Astrocyte (in vitro differentiated cells and primary cell): ENCODE measurements around the gene RBFOX2. TPM values are rescaled to one million over a fixed set of nuclear protein-coding genes. Genes with fewer than 3 reads are reported as not detected.

Experiments
- DNase-seq: peaks from one replicate; pipeline ENCODE4 v3.0.0-alpha.2; 2010; ENCODE audit warnings: low read depth
- FAIRE-seq: peaks from 2 replicates; lab custom pipeline; 2011; peaks lifted over from hg19 to GRCh38; lab: Jason Lieb, UNC
- H2AFZ ChIP-seq: 2 replicates; pipeline ENCODE4 v1.6.0; 2012; ENCODE audit warnings: low read depth, low read length, inconsistent platforms
- H3K27ac ChIP-seq: 2 replicates; pipeline ENCODE4 v1.5.1; 2011; ENCODE audit warnings: low read depth, low read length, inconsistent platforms
- H3K27me3 ChIP-seq: 2 replicates; pipeline ENCODE4 v1.6.0; 2011; ENCODE audit warnings: low read length, inconsistent platforms; ENCODE audit not compliant: insufficient read depth
- H3K36me3 ChIP-seq: 2 replicates; pipeline ENCODE4 v1.5.1; 2011; ENCODE audit warnings: low read length, inconsistent platforms; ENCODE audit not compliant: insufficient read depth
- H3K4me1 ChIP-seq: 2 replicates; pipeline ENCODE4 v1.5.1; 2011; ENCODE audit warnings: low read length, inconsistent platforms; ENCODE audit not compliant: insufficient read depth
- H3K4me2 ChIP-seq: 2 replicates; pipeline ENCODE4 v1.6.0; 2012; ENCODE audit warnings: low read length, inconsistent platforms
- H3K4me3 ChIP-seq: 2 replicates; pipeline ENCODE4 v1.5.1; 2011; ENCODE audit warnings: low read depth, mild to moderate bottlenecking, low read length, inconsistent platforms; ENCODE audit not compliant: insufficient read depth
- H3K79me2 ChIP-seq: 2 replicates; pipeline ENCODE4 v1.6.0; 2012; ENCODE audit warnings: mild to moderate bottlenecking, low read length, inconsistent platforms; ENCODE audit not compliant: insufficient read depth
- H3K9ac ChIP-seq: 2 replicates; pipeline ENCODE4 v1.6.0; 2012; ENCODE audit warnings: mild to moderate bottlenecking, low read length, inconsistent platforms
- H3K9me3 ChIP-seq: 2 replicates; pipeline ENCODE4 v1.5.1; 2012; ENCODE audit warnings: low read depth, mild to moderate bottlenecking, low read length, inconsistent platforms; ENCODE audit not compliant: insufficient read depth
- H4K20me1 ChIP-seq: 2 replicates; pipeline ENCODE4 v1.6.0; 2012; ENCODE audit warnings: low read length, inconsistent platforms; ENCODE audit not compliant: insufficient read depth
- H3K27ac Mint-ChIP-seq: one replicate; pipeline ENCODE4 v1.8.0; 2021; ENCODE audit warnings: mild to moderate bottlenecking, mixed read lengths; ENCODE audit not compliant: unreplicated experiment
- H3K27me3 Mint-ChIP-seq: one replicate; pipeline ENCODE4 v1.8.0; 2021; ENCODE audit warnings: low read depth, mixed read lengths; ENCODE audit not compliant: unreplicated experiment
- H3K36me3 Mint-ChIP-seq: one replicate; pipeline ENCODE4 v1.8.0; 2021; ENCODE audit warnings: low read depth, mixed read lengths; ENCODE audit not compliant: unreplicated experiment
- H3K4me1 Mint-ChIP-seq: one replicate; pipeline ENCODE4 v1.8.0; 2021; ENCODE audit warnings: low read depth, mixed read lengths; ENCODE audit not compliant: unreplicated experiment
- H3K4me3 Mint-ChIP-seq: one replicate; pipeline ENCODE4 v1.8.0; 2021; ENCODE audit warnings: mild to moderate bottlenecking, moderate library complexity, mixed read lengths; ENCODE audit not compliant: unreplicated experiment
- H3K9me3 Mint-ChIP-seq: one replicate; pipeline ENCODE4 v1.8.0; 2021; ENCODE audit warnings: mild to moderate bottlenecking, mixed read lengths; ENCODE audit not compliant: unreplicated experiment
- EZH2 ChIP-seq: IDR thresholded peaks from 2 replicates; pipeline ENCODE4 v1.6.1; 2012; ENCODE audit warnings: mild to moderate bottlenecking, low read length, inconsistent platforms; ENCODE audit not compliant: insufficient read depth
- total RNA-seq: library from RNA; stranded (reverse); gene quantifications from 2 replicates; pipeline ENCODE4 v1.2.1, GENCODE V29; 2021
- TF ChIP-seq, protein P1 (sequence below): IDR thresholded peaks from 2 replicates; pipeline ENCODE4 v1.5.1; 2011; ENCODE audit warnings: low read depth, mild to moderate bottlenecking, inconsistent platforms, low read length, moderate library complexity; ENCODE audit not compliant: insufficient read depth

RBFOX2 gene
- total RNA-seq, 1 donor from 2014 or later, result 169 TPM

DNA sequence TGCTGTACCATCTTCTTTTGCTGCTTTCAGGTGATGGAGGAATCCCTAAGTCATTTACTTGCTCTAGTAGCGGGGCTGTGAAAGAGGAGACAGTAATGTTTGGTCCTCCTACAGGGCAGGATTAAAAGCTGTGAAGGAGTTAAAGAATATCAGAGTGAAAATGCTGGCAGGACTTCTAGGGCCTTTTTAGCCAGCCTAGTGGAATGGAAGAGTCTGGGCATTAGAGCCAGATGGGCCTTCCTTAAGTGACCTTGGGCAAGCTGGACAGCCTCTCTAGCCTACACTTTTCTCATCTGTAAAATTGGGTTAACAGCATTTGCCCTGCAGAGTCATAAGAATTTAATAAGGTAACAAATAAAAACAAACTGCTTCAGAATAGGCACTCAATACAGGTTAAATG is 114.7 kb downstream of the RBFOX2 start:
- peaks cover 85% of the 10 kb centered on the region for H3K79me2 ChIP-seq
- H2AFZ ChIP-seq, result no peak overlapping the region
- Mint-ChIP-seq H3K27ac (peak overlapping the region; percentile 37), H3K27me3 (no peaks in the 10 kb centered on the region), H3K9me3 (no peaks in the 10 kb centered on the region), H3K4me1 (peaks cover 35% of the 10 kb centered on the region), H3K4me3 (peak overlapping the region; percentile 84), H3K36me3 (no peaks in the 10 kb centered on the region)
- no peak overlapping the region for H3K4me3 ChIP-seq
- H4K20me1 ChIP-seq, result peaks cover 31% of the 10 kb centered on the region
- no peak for TF ChIP-seq EZH2
- TF ChIP-seq, protein P1, sequence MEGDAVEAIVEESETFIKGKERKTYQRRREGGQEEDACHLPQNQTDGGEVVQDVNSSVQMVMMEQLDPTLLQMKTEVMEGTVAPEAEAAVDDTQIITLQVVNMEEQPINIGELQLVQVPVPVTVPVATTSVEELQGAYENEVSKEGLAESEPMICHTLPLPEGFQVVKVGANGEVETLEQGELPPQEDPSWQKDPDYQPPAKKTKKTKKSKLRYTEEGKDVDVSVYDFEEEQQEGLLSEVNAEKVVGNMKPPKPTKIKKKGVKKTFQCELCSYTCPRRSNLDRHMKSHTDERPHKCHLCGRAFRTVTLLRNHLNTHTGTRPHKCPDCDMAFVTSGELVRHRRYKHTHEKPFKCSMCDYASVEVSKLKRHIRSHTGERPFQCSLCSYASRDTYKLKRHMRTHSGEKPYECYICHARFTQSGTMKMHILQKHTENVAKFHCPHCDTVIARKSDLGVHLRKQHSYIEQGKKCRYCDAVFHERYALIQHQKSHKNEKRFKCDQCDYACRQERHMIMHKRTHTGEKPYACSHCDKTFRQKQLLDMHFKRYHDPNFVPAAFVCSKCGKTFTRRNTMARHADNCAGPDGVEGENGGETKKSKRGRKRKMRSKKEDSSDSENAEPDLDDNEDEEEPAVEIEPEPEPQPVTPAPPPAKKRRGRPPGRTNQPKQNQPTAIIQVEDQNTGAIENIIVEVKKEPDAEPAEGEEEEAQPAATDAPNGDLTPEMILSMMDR, result no peak
- H3K4me1 ChIP-seq, result peaks cover 45% of the 10 kb centered on the region
- H3K4me2 ChIP-seq, result peak overlapping the region; percentile 91
- no peaks in the 10 kb centered on the region for H3K27me3 ChIP-seq
- DNase-seq, result no peak
- H3K9me3 ChIP-seq, result no peaks in the 10 kb centered on the region
- H3K9ac ChIP-seq, result peak overlapping the region; percentile 66
- H3K27ac ChIP-seq, result no peak overlapping the region
- FAIRE-seq, result no peak
- no peaks in the 10 kb centered on the region for H3K36me3 ChIP-seq

DNA sequence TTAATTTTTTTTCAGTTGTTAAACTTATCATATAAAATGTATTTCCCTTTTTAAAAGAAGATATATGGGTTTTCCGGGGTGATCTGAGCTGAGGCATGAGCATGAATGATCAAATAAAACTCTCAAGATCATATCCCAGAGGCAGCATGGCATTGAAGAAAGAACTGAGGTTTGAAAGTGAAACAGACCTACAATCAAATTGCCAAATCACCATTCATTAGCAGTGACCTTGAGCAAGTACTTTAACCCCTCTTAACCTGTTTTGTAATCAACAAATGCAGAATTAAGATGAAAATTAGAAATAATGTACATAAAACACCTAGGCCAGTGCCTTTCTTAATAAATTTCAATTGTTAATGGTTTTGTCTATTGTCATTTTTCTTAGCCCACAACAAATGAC is 116.0 kb downstream of the RBFOX2 start:
- no peaks in the 10 kb centered on the region for H3K9me3 ChIP-seq
- peaks cover 35% of the 10 kb centered on the region for H3K4me1 Mint-ChIP-seq
- no peak overlapping the region for H3K27ac ChIP-seq
- FAIRE-seq (no peak), DNase-seq (no peak)
- H3K36me3 ChIP-seq, result no peaks in the 10 kb centered on the region
- H3K27me3 Mint-ChIP-seq, result no peaks in the 10 kb centered on the region
- no peaks in the 10 kb centered on the region for H3K9me3 Mint-ChIP-seq
- H3K27ac Mint-ChIP-seq, result no peak overlapping the region
- no peak overlapping the region for H3K4me3 Mint-ChIP-seq
- H3K4me3 ChIP-seq, result no peak overlapping the region
- no peaks in the 10 kb centered on the region for H3K36me3 Mint-ChIP-seq
- no peak overlapping the region for H2AFZ ChIP-seq
- peaks cover 83% of the 10 kb centered on the region for H3K79me2 ChIP-seq
- H4K20me1 ChIP-seq, result peaks cover 22% of the 10 kb centered on the region
- no peaks in the 10 kb centered on the region for H3K27me3 ChIP-seq
- no peak overlapping the region for H3K4me2 ChIP-seq
- H3K9ac ChIP-seq, result no peak overlapping the region
- TF ChIP-seq, protein P1, result no peak
- TF ChIP-seq EZH2, result no peak
- peaks cover 45% of the 10 kb centered on the region for H3K4me1 ChIP-seq

DNA sequence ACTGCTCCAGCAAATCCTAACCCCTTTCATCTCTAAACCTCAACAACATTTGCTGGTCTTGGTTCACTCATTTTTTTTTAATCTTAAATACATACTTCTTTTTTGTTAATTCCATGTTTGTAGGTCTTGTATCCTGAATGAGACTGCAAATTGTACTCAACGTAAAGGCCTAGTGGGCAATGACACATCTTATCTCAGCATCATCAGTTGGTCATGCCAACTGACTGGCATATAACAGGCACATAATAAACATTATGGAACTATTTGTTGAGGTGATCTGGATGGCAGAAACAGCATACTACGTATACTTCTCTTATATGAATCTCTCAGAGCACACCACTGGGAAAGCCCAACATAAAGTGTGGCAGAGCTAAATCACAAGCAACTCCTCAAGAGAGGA is 116.7 kb downstream of the RBFOX2 start:
- DNase-seq (no peak), FAIRE-seq (no peak)
- H3K9ac ChIP-seq, result no peak overlapping the region
- H3K9me3 ChIP-seq, result no peaks in the 10 kb centered on the region
- H3K36me3 Mint-ChIP-seq, result no peaks in the 10 kb centered on the region
- peaks cover 18% of the 10 kb centered on the region for H4K20me1 ChIP-seq
- no peak overlapping the region for H3K4me3 Mint-ChIP-seq
- H3K79me2 ChIP-seq, result peaks cover 83% of the 10 kb centered on the region
- TF ChIP-seq, protein P1, result no peak
- TF ChIP-seq EZH2, result no peak
- no peak overlapping the region for H3K4me2 ChIP-seq
- H3K4me1 Mint-ChIP-seq, result peaks cover 31% of the 10 kb centered on the region
- no peak overlapping the region for H2AFZ ChIP-seq
- no peaks in the 10 kb centered on the region for H3K9me3 Mint-ChIP-seq
- H3K27me3 ChIP-seq, result no peaks in the 10 kb centered on the region
- H3K27ac ChIP-seq, result no peak overlapping the region
- no peak overlapping the region for H3K27ac Mint-ChIP-seq
- H3K4me1 ChIP-seq, result peaks cover 45% of the 10 kb centered on the region
- no peak overlapping the region for H3K4me3 ChIP-seq
- H3K27me3 Mint-ChIP-seq, result no peaks in the 10 kb centered on the region
- H3K36me3 ChIP-seq, result no peaks in the 10 kb centered on the region
